GM23338 (cell line): ENCODE data around the gene SOX9. TPM values are rescaled to one million over a fixed set of nuclear protein-coding genes. Genes with fewer than 3 reads are reported as not detected.

Source experiments
- ATAC-seq: fragments of 200-7000 bp; cut with Tn5 transposase; 3 replicates; pipeline ENCODE4 v1.9.1; 2020
- DNase-seq: peaks from one replicate; pipeline ENCODE4 v3.0.0-alpha.2; 2015; ENCODE audit warnings: low spot score
- H2AFZ ChIP-seq: fragments of 200-600 bp; sonication (generic); 2 replicates; pipeline ENCODE4 v1.8.0; 2016; ENCODE audit warnings: antibody characterized with exemption, mild to moderate bottlenecking, moderate library complexity
- H3F3A ChIP-seq: fragments of 200-600 bp; sonication (generic); replicated peaks from 2 replicates; pipeline ENCODE4 v1.8.0; 2017; ENCODE audit warnings: antibody characterized with exemption, mixed run types, low read depth
- H3K27ac ChIP-seq: fragments of 200-600 bp; sonication (generic); 2 replicates; pipeline ENCODE4 v1.6.1; 2016; ENCODE audit warnings: low read depth
- H3K27me3 ChIP-seq: fragments of 200-600 bp; sonication (generic); 2 replicates; pipeline ENCODE4 v1.8.0; 2016; ENCODE audit warnings: mild to moderate bottlenecking, mixed run types, moderate library complexity; ENCODE audit not compliant: insufficient read depth
- H3K36me3 ChIP-seq: fragments of 200-600 bp; sonication (generic); 2 replicates; pipeline ENCODE4 v1.8.0; 2016; ENCODE audit warnings: mild to moderate bottlenecking; ENCODE audit not compliant: insufficient read depth
- H3K4me1 ChIP-seq: fragments of 200-600 bp; sonication (generic); 2 replicates; pipeline ENCODE4 v1.8.0; 2016; ENCODE audit warnings: mild to moderate bottlenecking, moderate library complexity; ENCODE audit not compliant: insufficient read depth
- H3K4me2 ChIP-seq: fragments of 200-600 bp; sonication (generic); 2 replicates; pipeline ENCODE4 v1.7.1; 2017; ENCODE audit warnings: mixed run types
- H3K4me3 ChIP-seq: fragments of 200-600 bp; sonication (generic); 2 replicates; pipeline ENCODE4 v1.6.1; 2016; ENCODE audit warnings: mixed run types
- H3K79me2 ChIP-seq: fragments of 200-600 bp; sonication (generic); replicated peaks from 2 replicates; pipeline ENCODE4 v1.8.0; 2017; ENCODE audit warnings: mild to moderate bottlenecking; ENCODE audit not compliant: insufficient read depth
- H3K9me2 ChIP-seq: fragments of 200-600 bp; sonication (generic); 2 replicates; pipeline ENCODE4 v1.8.0; 2017; ENCODE audit not compliant: insufficient read depth
- H4K20me1 ChIP-seq: fragments of 200-600 bp; sonication (generic); replicated peaks from 2 replicates; pipeline ENCODE4 v1.8.0; 2017; ENCODE audit warnings: mild to moderate bottlenecking; ENCODE audit not compliant: insufficient read depth
- H3K27ac Mint-ChIP-seq: 2 replicates; pipeline ENCODE4 v1.8.0; 2020; ENCODE audit warnings: inconsistent platforms, mild to moderate bottlenecking, moderate library complexity, mixed read lengths
- H3K27me3 Mint-ChIP-seq: 3 replicates; pipeline ENCODE4 v1.8.0; 2022; ENCODE audit warnings: low read depth, mild to moderate bottlenecking, moderate library complexity, mixed read lengths, inconsistent platforms; ENCODE audit not compliant: insufficient read depth, poor library complexity
- H3K36me3 Mint-ChIP-seq: 3 replicates; pipeline ENCODE4 v1.8.0; 2021; ENCODE audit warnings: low read depth, mild to moderate bottlenecking, inconsistent platforms, moderate library complexity, mixed read lengths
- H3K4me1 Mint-ChIP-seq: 3 replicates; pipeline ENCODE4 v1.8.0; 2020; ENCODE audit warnings: mild to moderate bottlenecking, inconsistent platforms, mixed read lengths
- H3K4me3 Mint-ChIP-seq: 3 replicates; pipeline ENCODE4 v1.8.0; 2021; ENCODE audit warnings: moderate library complexity, mild to moderate bottlenecking, inconsistent platforms, mixed read lengths
- H3K9me3 Mint-ChIP-seq: 3 replicates; pipeline ENCODE4 v1.8.0; 2020; ENCODE audit warnings: moderate library complexity, mild to moderate bottlenecking, inconsistent platforms, mixed read lengths
- EZH2 ChIP-seq: fragments of 200-600 bp; sonication (generic); IDR thresholded peaks from one replicate; pipeline ENCODE4 v1.8.0; 2017; ENCODE audit warnings: antibody characterized with exemption, mild to moderate bottlenecking, low read depth; ENCODE audit not compliant: unreplicated experiment
- ZNF114 ChIP-seq: fragments of 250-450 bp; sonication (Bioruptor Pico); IDR thresholded peaks from 2 replicates; pipeline ENCODE4 v1.5.0; 2020; ENCODE audit warnings: mild to moderate bottlenecking, moderate library complexity
- polyA plus RNA-seq: library from polyadenylated mRNA; unstranded; fragments of >200 nt; fragmentation: Nextera tagmentation; extraction: Ambion mirVana; gene quantifications from 2 replicates; pipeline ENCODE4 v1.2.1, GENCODE V29; 2016
- total RNA-seq: library from RNA; depleted of rRNA; stranded (reverse); fragments of >200 nt; shearing (Covaris generic); gene quantifications from 2 replicates; pipeline ENCODE4 v1.2.3, GENCODE V29; 2014
- TF ChIP-seq, protein P1 (sequence below): fragments of 250-450 bp; sonication (Bioruptor Pico); IDR thresholded peaks from 2 replicates; pipeline ENCODE4 v1.5.0; 2020; ENCODE audit warnings: mild to moderate bottlenecking, moderate library complexity
- TF ChIP-seq, protein P2 (sequence below): IDR thresholded peaks from one replicate; pipeline ENCODE4 v1.6.1; 2018; ENCODE audit warnings: antibody characterized with exemption; ENCODE audit not compliant: unreplicated experiment
- TF ChIP-seq, protein P3 (sequence below), 2 experiments: fragments of 200-600 bp in 1 of 2; sonication (generic) in 1 of 2; conservative IDR thresholded peaks; 2 replicates each; pipeline versions ENCODE4 v1.5.1 to v1.6.1; 2016 to 2017; ENCODE audit warnings: antibody characterized with exemption in 2 of 2, low read depth in 2 of 2, mild to moderate bottlenecking in 2 of 2, moderate library complexity in 1 of 2

SOX9 gene
- total and polyA plus RNA-seq, 2 experiments from 2014 or later, result 4.4 TPM

DNA sequence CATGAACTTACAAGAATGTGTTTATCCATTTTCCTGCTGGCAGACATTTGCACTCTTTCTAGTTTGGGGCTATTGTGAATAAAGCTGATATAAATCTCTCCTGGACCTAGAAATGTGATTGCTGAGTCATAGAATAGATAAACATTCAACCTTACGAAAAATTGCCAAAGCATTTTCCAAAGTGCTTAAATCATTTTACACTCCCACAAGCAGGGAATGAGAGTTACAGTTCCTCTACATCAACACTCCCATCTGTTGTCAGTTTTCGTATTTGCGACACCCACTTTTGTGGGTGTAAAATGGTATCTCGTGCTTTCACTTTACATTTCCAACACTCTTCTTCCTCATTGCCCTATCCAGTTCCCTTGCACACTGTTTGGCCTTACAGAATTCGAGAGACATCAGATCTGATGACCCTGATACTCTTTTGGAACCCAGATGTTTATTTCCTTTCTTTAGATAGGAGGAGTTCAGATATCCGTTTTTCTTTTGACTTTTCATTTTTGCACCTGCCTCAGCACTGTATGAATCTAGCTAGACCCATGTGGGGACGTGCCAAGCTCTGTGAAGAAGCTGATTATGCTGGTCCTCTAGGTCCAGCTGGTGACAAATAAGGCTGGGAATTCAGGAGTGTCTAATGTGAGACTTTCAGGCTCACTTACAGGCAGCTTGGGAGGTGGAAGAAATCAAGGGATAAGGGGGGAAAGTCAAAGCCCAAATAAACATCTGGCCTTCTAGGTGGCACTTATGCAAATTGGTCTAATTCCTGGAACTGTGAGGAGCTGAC is 14.0 kb downstream of the SOX9 start:
- Mint-ChIP-seq H3K9me3 (no peaks in the 10 kb centered on the region), H3K4me1 (peaks cover 12% of the 10 kb centered on the region), H3K4me3 (no peak overlapping the region), H3K27ac (no peak overlapping the region), H3K27me3 (peaks cover 3% of the 10 kb centered on the region), H3K36me3 (no peaks in the 10 kb centered on the region)
- Histone ChIP-seq H2AFZ (no peak overlapping the region), H3F3A (no peaks in the 10 kb centered on the region), H3K27ac (no peak overlapping the region), H4K20me1 (no peaks in the 10 kb centered on the region), H3K4me3 (no peak overlapping the region), H3K4me1 (peaks cover 14% of the 10 kb centered on the region), H3K36me3 (no peaks in the 10 kb centered on the region), H3K27me3 (no peaks in the 10 kb centered on the region), H3K79me2 (no peaks in the 10 kb centered on the region), H3K4me2 (peak overlapping the region; percentile 42; the same call in 1 of the 2 replicates), H3K9me2 (peaks cover 16% of the 10 kb centered on the region)
- ATAC-seq (no peak), DNase-seq (no peak)
- TF ChIP-seq, protein P1, sequence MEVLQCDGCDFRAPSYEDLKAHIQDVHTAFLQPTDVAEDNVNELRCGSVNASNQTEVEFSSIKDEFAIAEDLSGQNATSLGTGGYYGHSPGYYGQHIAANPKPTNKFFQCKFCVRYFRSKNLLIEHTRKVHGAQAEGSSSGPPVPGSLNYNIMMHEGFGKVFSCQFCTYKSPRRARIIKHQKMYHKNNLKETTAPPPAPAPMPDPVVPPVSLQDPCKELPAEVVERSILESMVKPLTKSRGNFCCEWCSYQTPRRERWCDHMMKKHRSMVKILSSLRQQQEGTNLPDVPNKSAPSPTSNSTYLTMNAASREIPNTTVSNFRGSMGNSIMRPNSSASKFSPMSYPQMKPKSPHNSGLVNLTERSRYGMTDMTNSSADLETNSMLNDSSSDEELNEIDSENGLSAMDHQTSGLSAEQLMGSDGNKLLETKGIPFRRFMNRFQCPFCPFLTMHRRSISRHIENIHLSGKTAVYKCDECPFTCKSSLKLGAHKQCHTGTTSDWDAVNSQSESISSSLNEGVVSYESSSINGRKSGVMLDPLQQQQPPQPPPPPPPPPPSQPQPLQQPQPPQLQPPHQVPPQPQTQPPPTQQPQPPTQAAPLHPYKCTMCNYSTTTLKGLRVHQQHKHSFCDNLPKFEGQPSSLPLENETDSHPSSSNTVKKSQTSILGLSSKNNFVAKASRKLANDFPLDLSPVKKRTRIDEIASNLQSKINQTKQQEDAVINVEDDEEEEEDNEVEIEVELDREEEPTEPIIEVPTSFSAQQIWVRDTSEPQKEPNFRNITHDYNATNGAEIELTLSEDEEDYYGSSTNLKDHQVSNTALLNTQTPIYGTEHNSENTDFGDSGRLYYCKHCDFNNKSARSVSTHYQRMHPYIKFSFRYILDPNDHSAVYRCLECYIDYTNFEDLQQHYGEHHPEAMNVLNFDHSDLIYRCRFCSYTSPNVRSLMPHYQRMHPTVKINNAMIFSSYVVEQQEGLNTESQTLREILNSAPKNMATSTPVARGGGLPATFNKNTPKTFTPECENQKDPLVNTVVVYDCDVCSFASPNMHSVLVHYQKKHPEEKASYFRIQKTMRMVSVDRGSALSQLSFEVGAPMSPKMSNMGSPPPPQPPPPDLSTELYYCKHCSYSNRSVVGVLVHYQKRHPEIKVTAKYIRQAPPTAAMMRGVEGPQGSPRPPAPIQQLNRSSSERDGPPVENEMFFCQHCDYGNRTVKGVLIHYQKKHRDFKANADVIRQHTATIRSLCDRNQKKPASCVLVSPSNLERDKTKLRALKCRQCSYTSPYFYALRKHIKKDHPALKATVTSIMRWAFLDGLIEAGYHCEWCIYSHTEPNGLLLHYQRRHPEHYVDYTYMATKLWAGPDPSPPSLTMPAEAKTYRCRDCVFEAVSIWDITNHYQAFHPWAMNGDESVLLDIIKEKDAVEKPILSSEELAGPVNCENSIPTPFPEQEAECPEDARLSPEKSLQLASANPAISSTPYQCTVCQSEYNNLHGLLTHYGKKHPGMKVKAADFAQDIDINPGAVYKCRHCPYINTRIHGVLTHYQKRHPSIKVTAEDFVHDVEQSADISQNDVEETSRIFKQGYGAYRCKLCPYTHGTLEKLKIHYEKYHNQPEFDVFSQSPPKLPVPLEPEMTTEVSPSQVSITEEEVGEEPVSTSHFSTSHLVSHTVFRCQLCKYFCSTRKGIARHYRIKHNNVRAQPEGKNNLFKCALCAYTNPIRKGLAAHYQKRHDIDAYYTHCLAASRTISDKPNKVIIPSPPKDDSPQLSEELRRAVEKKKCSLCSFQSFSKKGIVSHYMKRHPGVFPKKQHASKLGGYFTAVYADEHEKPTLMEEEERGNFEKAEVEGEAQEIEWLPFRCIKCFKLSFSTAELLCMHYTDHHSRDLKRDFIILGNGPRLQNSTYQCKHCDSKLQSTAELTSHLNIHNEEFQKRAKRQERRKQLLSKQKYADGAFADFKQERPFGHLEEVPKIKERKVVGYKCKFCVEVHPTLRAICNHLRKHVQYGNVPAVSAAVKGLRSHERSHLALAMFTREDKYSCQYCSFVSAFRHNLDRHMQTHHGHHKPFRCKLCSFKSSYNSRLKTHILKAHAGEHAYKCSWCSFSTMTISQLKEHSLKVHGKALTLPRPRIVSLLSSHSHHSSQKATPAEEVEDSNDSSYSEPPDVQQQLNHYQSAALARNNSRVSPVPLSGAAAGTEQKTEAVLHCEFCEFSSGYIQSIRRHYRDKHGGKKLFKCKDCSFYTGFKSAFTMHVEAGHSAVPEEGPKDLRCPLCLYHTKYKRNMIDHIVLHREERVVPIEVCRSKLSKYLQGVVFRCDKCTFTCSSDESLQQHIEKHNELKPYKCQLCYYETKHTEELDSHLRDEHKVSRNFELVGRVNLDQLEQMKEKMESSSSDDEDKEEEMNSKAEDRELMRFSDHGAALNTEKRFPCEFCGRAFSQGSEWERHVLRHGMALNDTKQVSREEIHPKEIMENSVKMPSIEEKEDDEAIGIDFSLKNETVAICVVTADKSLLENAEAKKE (CRISPR knock-in tag), result no peak
- TF ChIP-seq EZH2, result no peak

DNA sequence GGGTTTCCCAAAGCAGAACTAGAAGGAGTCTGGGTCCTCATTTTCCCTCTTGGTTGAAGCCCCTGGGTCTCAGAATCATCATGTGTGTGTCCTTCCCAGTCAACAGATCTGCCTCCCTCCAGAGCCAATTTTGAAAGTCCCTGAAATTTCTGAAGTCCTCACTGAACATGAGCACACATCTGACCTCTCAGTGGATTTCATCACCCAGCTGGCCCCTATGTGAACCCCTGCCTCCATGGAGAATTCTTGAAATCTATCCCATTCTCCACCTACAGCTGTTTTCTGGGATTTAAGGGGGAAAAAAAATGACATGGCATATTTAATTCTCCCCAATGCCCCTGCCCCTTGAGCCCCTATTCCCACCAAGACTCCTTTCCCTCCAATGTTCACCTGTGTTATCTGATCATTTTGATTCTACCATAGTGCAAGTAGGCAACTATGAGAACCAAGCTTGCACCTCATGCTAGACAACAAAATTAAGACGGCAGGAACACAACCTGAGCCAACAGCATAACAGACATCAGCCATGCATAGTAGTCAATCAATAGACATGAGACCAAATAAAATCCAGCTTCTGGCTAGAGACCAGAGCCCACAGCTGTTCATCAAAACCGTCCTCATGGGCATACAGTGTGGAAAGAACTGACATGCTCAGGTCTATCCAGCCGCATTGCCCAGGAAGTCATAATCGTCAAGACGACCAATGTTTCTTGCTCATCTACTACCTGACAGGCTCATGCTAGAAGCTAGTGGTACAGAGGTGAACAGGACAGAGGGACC is 14.9 kb downstream of the SOX9 start:
- Histone ChIP-seq H3K79me2 (no peaks in the 10 kb centered on the region), H3K4me1 (peaks cover 18% of the 10 kb centered on the region; the same call in 1 of the 2 replicates), H3K4me2 (peak overlapping the region; percentile 42; the same call in 1 of the 2 replicates), H3K27ac (no peak overlapping the region), H3K36me3 (no peaks in the 10 kb centered on the region), H2AFZ (no peak overlapping the region), H3F3A (no peaks in the 10 kb centered on the region), H3K9me2 (peaks cover 11% of the 10 kb centered on the region), H3K4me3 (no peak overlapping the region), H4K20me1 (no peaks in the 10 kb centered on the region), H3K27me3 (no peaks in the 10 kb centered on the region)
- DNase-seq (no peak), ATAC-seq (no peak)
- Mint-ChIP-seq H3K9me3 (no peaks in the 10 kb centered on the region), H3K27ac (no peak overlapping the region), H3K4me1 (peaks cover 21% of the 10 kb centered on the region), H3K4me3 (no peak overlapping the region), H3K36me3 (no peaks in the 10 kb centered on the region), H3K27me3 (peaks cover 5% of the 10 kb centered on the region)
- no peak for TF ChIP-seq EZH2
- no peak for TF ChIP-seq ZNF114 (CRISPR knock-in tag)
- TF ChIP-seq, protein P2, sequence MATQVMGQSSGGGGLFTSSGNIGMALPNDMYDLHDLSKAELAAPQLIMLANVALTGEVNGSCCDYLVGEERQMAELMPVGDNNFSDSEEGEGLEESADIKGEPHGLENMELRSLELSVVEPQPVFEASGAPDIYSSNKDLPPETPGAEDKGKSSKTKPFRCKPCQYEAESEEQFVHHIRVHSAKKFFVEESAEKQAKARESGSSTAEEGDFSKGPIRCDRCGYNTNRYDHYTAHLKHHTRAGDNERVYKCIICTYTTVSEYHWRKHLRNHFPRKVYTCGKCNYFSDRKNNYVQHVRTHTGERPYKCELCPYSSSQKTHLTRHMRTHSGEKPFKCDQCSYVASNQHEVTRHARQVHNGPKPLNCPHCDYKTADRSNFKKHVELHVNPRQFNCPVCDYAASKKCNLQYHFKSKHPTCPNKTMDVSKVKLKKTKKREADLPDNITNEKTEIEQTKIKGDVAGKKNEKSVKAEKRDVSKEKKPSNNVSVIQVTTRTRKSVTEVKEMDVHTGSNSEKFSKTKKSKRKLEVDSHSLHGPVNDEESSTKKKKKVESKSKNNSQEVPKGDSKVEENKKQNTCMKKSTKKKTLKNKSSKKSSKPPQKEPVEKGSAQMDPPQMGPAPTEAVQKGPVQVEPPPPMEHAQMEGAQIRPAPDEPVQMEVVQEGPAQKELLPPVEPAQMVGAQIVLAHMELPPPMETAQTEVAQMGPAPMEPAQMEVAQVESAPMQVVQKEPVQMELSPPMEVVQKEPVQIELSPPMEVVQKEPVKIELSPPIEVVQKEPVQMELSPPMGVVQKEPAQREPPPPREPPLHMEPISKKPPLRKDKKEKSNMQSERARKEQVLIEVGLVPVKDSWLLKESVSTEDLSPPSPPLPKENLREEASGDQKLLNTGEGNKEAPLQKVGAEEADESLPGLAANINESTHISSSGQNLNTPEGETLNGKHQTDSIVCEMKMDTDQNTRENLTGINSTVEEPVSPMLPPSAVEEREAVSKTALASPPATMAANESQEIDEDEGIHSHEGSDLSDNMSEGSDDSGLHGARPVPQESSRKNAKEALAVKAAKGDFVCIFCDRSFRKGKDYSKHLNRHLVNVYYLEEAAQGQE, result no peak
- TF ChIP-seq, protein P3, sequence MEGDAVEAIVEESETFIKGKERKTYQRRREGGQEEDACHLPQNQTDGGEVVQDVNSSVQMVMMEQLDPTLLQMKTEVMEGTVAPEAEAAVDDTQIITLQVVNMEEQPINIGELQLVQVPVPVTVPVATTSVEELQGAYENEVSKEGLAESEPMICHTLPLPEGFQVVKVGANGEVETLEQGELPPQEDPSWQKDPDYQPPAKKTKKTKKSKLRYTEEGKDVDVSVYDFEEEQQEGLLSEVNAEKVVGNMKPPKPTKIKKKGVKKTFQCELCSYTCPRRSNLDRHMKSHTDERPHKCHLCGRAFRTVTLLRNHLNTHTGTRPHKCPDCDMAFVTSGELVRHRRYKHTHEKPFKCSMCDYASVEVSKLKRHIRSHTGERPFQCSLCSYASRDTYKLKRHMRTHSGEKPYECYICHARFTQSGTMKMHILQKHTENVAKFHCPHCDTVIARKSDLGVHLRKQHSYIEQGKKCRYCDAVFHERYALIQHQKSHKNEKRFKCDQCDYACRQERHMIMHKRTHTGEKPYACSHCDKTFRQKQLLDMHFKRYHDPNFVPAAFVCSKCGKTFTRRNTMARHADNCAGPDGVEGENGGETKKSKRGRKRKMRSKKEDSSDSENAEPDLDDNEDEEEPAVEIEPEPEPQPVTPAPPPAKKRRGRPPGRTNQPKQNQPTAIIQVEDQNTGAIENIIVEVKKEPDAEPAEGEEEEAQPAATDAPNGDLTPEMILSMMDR (conservative IDR thresholded peaks at IDR 0.05; ENCODE audit: low read depth in 2 of 2), result no peak
